GM18867 (cell line): ENCODE data around the gene CLSTN1.
"Not testable (repeated sequence)": the region's sequence is repeated elsewhere in the genome, so short reads cannot be mapped to it uniquely, and the experiment has no call there.

ENCODE experiments used
- ATAC-seq: cut with Tn5 transposase; IDR thresholded peaks from one replicate; pipeline ENCODE4 v1.9.1; 2021; ENCODE audit warnings: mild to moderate bottlenecking, moderate library complexity; ENCODE audit not compliant: unreplicated experiment

CLSTN1 gene

GRCh38 chr1:9801909-9802308 lies 21.9 kb downstream of the CLSTN1 start:
- ATAC-seq = no peak

- ATAC-seq = no peak
Observed at GRCh38 chr1:9798236-9799130, 25.3 kb downstream of the CLSTN1 start.

- no peak for ATAC-seq
Observed at GRCh38 chr1:9797049-9797448, 26.7 kb downstream of the CLSTN1 start.

- ATAC-seq = no peak
Observed at GRCh38 chr1:9794081-9794480, 29.7 kb downstream of the CLSTN1 start.

- ATAC-seq = no peak
Observed at GRCh38 chr1:9793291-9793690, 30.5 kb downstream of the CLSTN1 start.

GRCh38 chr1:9792156-9793042 lies 31.4 kb downstream of the CLSTN1 start:
- ATAC-seq = no peak

GRCh38 chr1:9789700-9790099 lies 34.1 kb downstream of the CLSTN1 start:
- not testable (repeated sequence) for ATAC-seq

GRCh38 chr1:9787702-9788101 lies 36.1 kb downstream of the CLSTN1 start:
- peak; percentile 77 for ATAC-seq

GRCh38 chr1:9785406-9785805 lies 38.4 kb downstream of the CLSTN1 start:
- no peak for ATAC-seq

- no peak for ATAC-seq
Observed at GRCh38 chr1:9784508-9785133, 39.1 kb downstream of the CLSTN1 start.

GRCh38 chr1:9782897-9783296 lies 40.9 kb downstream of the CLSTN1 start:
- ATAC-seq = no peak

- ATAC-seq = no peak
Observed at GRCh38 chr1:9782116-9782751, 41.5 kb downstream of the CLSTN1 start.

GRCh38 chr1:9780554-9781110 lies 43.1 kb downstream of the CLSTN1 start:
- ATAC-seq = no peak

GRCh38 chr1:9778905-9779304 lies 44.9 kb downstream of the CLSTN1 start:
- ATAC-seq = no peak

GRCh38 chr1:9776685-9777084 lies 47.1 kb downstream of the CLSTN1 start:
- ATAC-seq = no peak

GRCh38 chr1:9774712-9775679 lies 48.8 kb downstream of the CLSTN1 start:
- ATAC-seq = no peak

- no peak for ATAC-seq
Observed at GRCh38 chr1:9770298-9770697, 53.5 kb downstream of the CLSTN1 start.

- ATAC-seq = no peak
Observed at GRCh38 chr1:9768983-9769382, 54.8 kb downstream of the CLSTN1 start.

- ATAC-seq = no peak
Observed at GRCh38 chr1:9767964-9768668, 55.6 kb downstream of the CLSTN1 start.
